Astrocyte of the spinal cord (primary cell): Measurements from ENCODE around the gene KCNT1.

Experiments used
- DNase-seq: peaks from one replicate; pipeline ENCODE4 v3.0.0; 2011; ENCODE audit warnings: low read depth, low spot score
- H3K4me3 ChIP-seq: 2 replicates; pipeline ENCODE4 v1.5.1; 2011; ENCODE audit warnings: low read depth, mild to moderate bottlenecking, low read length, moderate library complexity
- CTCF ChIP-seq: IDR thresholded peaks from 2 replicates; pipeline ENCODE4 v1.5.1; 2012; ENCODE audit warnings: low read depth, mild to moderate bottlenecking, low read length, inconsistent platforms
- in situ Hi-C: cut with HindIII; loops from 2 replicates; pipeline ENCODE4 v1.10.0; 2017; ENCODE audit warnings: low sequenced_read_pairs

Gene KCNT1

DNA sequence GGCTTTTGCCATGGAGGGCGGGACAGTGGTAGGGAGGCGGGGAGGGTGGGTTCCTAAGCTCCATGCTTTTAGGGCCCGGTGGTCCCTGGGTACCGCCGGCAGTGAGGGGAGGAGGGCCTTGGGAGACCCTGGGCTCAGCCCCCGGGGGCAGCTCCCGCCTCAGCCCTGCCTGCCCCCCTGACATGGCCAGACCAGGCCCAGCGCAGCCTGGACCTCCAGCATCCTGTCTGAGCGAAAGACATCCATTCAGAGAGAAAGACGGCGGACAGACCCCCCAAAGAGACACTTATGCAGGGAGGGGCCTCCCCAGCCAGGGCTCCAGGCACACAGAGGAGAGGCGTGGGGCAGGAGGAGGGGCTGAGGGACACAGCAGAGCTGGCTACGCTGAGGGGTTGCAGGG lies 45.3 kb downstream of the KCNT1 start:
- TF ChIP-seq CTCF: no peak
- DNase-seq: no peak
- no peak overlapping the region for H3K4me3 ChIP-seq
- in situ Hi-C loops: no loop called here

- in situ Hi-C loops: no loop called here
- no peak overlapping the region for H3K4me3 ChIP-seq
- no peak for TF ChIP-seq CTCF
- no peak for DNase-seq
These were observed 46.7 kb downstream of the KCNT1 start for GRCh38 chr9:135748676-135749075.

DNA sequence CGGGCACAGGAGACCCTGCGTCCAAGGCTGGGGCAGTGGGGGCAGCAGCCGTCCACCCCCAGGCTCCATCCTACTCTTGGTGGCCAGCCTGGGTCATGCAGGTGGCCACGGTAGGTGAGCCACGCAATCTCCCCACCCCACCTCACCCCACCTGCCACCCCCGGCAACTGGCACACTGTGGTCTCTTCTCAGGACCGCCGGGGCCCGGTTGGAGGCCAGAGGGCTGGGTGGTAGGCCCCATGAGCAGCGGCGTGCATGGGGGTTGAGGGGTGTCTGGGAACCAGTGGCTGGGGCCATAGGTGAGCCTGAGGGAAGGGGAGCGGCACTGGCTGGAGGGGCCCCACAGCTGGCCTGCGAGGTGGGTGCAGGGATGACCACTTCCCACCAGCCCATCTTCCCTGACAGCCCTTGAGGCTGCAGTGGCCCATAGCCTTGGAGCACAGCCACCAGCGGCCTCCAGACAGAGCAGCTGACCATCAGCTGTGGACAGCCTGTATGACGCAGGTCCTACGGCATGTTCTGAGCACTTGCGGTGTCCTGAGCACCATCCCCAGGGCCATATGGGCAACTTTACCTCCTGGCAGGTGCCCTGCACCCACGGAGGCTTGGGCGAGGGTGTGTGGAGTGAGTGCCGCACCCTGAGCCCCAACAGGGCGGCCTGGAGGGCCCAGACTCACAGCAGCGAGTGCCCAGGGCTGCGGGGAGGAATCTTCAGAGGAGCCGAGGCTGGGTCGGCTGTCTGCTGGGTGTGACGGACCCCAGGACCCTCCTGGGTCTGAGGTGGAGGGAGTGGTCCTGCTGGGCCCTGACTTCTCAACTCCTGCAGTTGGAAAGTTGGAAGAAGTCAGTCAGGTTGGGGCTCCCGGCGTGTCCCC lies 47.4 kb downstream of the KCNT1 start:
- no peak overlapping the region for H3K4me3 ChIP-seq
- no peak for DNase-seq
- no peak for TF ChIP-seq CTCF
- in situ Hi-C loops: no loop called here

DNA sequence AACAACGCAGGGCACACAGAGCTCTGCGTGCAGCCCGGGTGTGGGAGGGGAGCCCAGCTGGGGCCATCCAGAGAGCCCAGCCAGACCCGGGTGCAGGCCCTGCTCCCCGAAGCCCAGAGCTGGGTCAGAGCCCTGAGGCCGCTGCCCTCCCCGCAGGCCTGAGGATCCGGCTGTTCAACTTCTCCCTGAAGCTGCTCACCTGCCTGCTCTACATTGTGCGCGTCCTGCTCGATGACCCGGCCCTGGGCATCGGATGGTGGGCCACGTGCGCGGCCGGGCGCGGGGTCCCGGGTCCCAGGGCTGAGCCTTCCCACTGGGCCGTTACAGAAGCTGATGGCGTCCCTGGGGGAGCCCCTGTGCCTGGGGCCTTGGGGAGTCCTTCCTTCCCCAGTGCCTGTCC lies 48.8 kb downstream of the KCNT1 start:
- no peak overlapping the region for H3K4me3 ChIP-seq
- in situ Hi-C loops: no loop called here
- no peak for TF ChIP-seq CTCF

DNA sequence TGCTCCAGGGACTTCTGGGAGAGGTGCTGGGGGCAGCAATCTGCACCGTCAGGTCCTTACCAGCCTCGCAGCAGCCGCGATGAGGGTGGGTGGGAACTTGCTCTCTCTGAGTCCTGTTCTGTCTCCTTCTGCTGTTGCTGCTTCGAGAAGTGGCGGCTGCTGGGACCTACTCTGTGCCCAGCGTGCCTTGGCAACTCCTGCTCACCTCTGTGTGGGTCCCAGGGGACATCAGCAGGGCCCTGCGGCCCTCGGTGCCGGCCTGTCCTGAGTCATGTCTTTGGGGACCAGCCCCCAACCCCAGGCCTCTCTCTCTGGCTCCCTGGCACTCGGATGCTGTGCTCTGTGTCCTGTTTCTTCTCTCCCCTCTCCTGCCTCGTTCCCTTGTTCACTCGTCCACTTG lies 49.5 kb downstream of the KCNT1 start:
- DNase-seq: no peak
- in situ Hi-C loops: no loop called here
- no peak for TF ChIP-seq CTCF
- H3K4me3 ChIP-seq: no peak overlapping the region

More for the DNA sequence above, 48.8 kb downstream of the KCNT1 start:
- DNase-seq: no peak

DNA sequence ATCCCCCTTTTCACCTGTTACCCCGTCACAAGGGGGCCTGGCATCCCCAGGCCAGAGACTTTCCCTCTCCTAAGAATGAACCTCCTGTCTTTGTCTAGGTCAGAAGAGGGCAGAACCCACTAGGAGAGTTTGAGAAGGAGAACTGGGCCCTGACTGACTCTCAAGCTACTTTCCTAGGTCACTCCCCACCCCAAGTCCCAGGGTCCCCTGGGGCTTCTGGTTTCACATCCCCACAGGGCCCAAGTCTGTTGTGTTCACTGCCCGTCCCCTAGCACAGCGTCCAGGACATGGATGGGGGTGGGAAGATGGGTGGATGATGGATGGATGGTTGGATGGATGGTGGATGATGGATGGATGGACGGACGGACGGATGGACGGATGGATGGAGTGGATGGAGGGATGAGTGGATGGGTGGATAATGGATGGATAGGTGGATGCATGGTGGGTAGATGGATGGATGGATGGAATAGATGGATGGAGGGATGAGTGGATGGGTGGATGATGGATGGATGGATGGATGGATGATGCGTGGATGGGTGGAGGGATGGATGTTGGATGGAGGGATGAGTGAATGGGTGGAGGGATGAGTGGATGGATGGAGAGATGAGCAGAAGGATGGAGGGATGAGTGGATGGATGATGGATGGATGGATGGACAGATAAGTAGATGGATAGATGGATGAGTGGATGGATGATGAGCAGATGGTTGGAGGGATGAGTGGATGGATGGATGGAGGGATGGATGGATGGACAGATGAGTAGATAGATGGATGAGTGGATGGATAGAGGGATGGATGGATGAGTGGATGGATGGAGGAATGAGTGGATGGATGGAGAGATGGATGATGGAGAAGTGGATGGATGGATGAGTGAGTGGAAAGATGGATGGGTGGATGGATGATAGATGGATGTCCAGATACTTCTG lies 50.6 kb downstream of the KCNT1 start:
- no peak overlapping the region for H3K4me3 ChIP-seq
- no peak for TF ChIP-seq CTCF
- no peak for DNase-seq
- in situ Hi-C loops: no loop called here
